Measurements from ENCODE around the gene DAP3.
"Not testable (repeated sequence)": the region's sequence is repeated elsewhere in the genome, so short reads cannot be mapped to it uniquely, and the experiment has no call there.

The DAP3 gene

GRCh38 chr1:155763090-155763815 is 74.4 kb downstream of the DAP3 start:
- H3K27ac Mint-ChIP-seq, result not testable (repeated sequence)
- H3K36me3 Mint-ChIP-seq, result peaks cover 11% of the 10 kb centered on the region

GRCh38 chr1:155763989-155764388 is 75.1 kb downstream of the DAP3 start:
- H3K4me3 Mint-ChIP-seq; H3K27me3 Mint-ChIP-seq; H3K27ac Mint-ChIP-seq; H3K9me3 Mint-ChIP-seq (ENCODE audit: low read depth); H3K4me1 Mint-ChIP-seq (ENCODE audit: low read depth): not testable (repeated sequence)
- peaks cover 13% of the 10 kb centered on the region for H3K36me3 Mint-ChIP-seq

More at GRCh38 chr1:155763090-155763815, 74.4 kb downstream of the DAP3 start:
- not testable (repeated sequence) for H3K4me3 Mint-ChIP-seq; H3K4me1 Mint-ChIP-seq (ENCODE audit: low read depth); H3K27me3 Mint-ChIP-seq; H3K9me3 Mint-ChIP-seq (ENCODE audit: low read depth)

- not testable (repeated sequence) for H3K27ac Mint-ChIP-seq; H3K9me3 Mint-ChIP-seq (ENCODE audit: low read depth); H3K27me3 Mint-ChIP-seq; H3K4me3 Mint-ChIP-seq; H3K4me1 Mint-ChIP-seq (ENCODE audit: low read depth)
- H3K36me3 Mint-ChIP-seq, result peaks cover 11% of the 10 kb centered on the region
These were observed 78.6 kb downstream of the DAP3 start for GRCh38 chr1:155767399-155767989.

GRCh38 chr1:155769257-155769656 is 80.4 kb downstream of the DAP3 start:
- H3K4me1 Mint-ChIP-seq (ENCODE audit: low read depth), result peaks cover 3% of the 10 kb centered on the region
- no peaks in the 10 kb centered on the region for H3K9me3 Mint-ChIP-seq (ENCODE audit: low read depth)
- no peak overlapping the region for H3K4me3 Mint-ChIP-seq
- H3K27ac Mint-ChIP-seq, result no peak overlapping the region
- H3K27me3 Mint-ChIP-seq, result no peaks in the 10 kb centered on the region
- H3K36me3 Mint-ChIP-seq, result peaks cover 11% of the 10 kb centered on the region

- H3K4me3 Mint-ChIP-seq, result no peak overlapping the region
- no peaks in the 10 kb centered on the region for H3K27me3 Mint-ChIP-seq
- peaks cover 15% of the 10 kb centered on the region for H3K36me3 Mint-ChIP-seq
- H3K4me1 Mint-ChIP-seq (ENCODE audit: low read depth), result peaks cover 3% of the 10 kb centered on the region
- no peaks in the 10 kb centered on the region for H3K9me3 Mint-ChIP-seq (ENCODE audit: low read depth)
- H3K27ac Mint-ChIP-seq, result no peak overlapping the region
These were observed 84.3 kb downstream of the DAP3 start for GRCh38 chr1:155773221-155773620.

GRCh38 chr1:155776414-155776813 is 87.5 kb downstream of the DAP3 start:
- H3K27ac Mint-ChIP-seq, result peak overlapping the region; percentile 41
- H3K9me3 Mint-ChIP-seq (ENCODE audit: low read depth), result no peaks in the 10 kb centered on the region
- no peak overlapping the region for H3K4me3 Mint-ChIP-seq
- peaks cover 3% of the 10 kb centered on the region for H3K4me1 Mint-ChIP-seq (ENCODE audit: low read depth)
- H3K36me3 Mint-ChIP-seq, result peaks cover 9% of the 10 kb centered on the region
- no peaks in the 10 kb centered on the region for H3K27me3 Mint-ChIP-seq

GRCh38 chr1:155777582-155777981 is 88.7 kb downstream of the DAP3 start:
- Mint-ChIP-seq H3K27ac (no peak overlapping the region), H3K27me3 (no peaks in the 10 kb centered on the region), H3K4me1 (ENCODE audit: low read depth) (peaks cover 3% of the 10 kb centered on the region), H3K36me3 (peaks cover 9% of the 10 kb centered on the region), H3K9me3 (ENCODE audit: low read depth) (no peaks in the 10 kb centered on the region), H3K4me3 (no peak overlapping the region)
